HUES64 (cell line): ENCODE results near the gene TMEM144.
A peak's percentile ranks its signal among the peaks of the same experiment; 100 is the strongest.

Experiments
- H3K27ac ChIP-seq: 2 replicates; pipeline ENCODE4 v1.7.0; 2013; ENCODE audit warnings: low read depth, low read length, inconsistent platforms
- H3K27me3 ChIP-seq: 2 replicates; pipeline ENCODE4 v1.6.1; 2013; ENCODE audit warnings: mild to moderate bottlenecking, low read length; ENCODE audit not compliant: insufficient read depth
- H3K36me3 ChIP-seq: 2 replicates; pipeline ENCODE4 v1.6.1; 2013; ENCODE audit warnings: mild to moderate bottlenecking, low read length; ENCODE audit not compliant: insufficient read depth
- H3K4me1 ChIP-seq: 2 replicates; pipeline ENCODE4 v1.6.1; 2013; ENCODE audit warnings: mild to moderate bottlenecking, low read length, moderate library complexity; ENCODE audit not compliant: insufficient read depth
- H3K4me3 ChIP-seq: 2 replicates; pipeline ENCODE4 v1.5.1; 2013; ENCODE audit warnings: mild to moderate bottlenecking, low read length, moderate library complexity
- H3K9ac ChIP-seq: 2 replicates; pipeline ENCODE4 v1.6.1; 2013; ENCODE audit warnings: mild to moderate bottlenecking, low read depth, low read length
- H3K9me3 ChIP-seq: 2 replicates; pipeline ENCODE4 v1.6.1; 2013; ENCODE audit warnings: low read depth, low read length; ENCODE audit not compliant: insufficient read depth
- WGBS: fragments of 150-250, 120-280 bp; methylation state at CpG from one replicate; pipeline ENCODE4 v1.1.7; 2013; ENCODE audit warnings: missing lambda C conversion rate; 5-methylcytosine and 5-hydroxymethylcytosine counted together

TMEM144 gene

DNA sequence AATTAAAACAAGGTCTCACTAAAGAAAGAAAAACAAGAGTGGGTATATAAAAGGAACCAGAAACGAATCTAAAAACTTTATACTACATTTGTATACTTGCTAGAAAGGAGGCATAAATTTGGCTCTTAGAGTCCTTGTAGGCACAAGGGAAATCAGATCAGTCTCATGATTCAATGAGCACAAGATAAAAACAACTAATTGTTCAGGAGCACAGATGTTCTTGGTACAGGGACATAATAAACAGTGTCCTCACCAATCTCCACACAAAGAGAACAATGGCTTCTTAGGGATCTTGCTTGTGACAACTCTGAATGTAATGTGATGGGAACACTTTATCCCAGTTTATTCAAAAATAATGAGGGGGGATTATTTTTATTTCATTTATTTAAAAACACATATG is 28.3 kb downstream of the TMEM144 start:
- Histone ChIP-seq H3K9me3 (no peaks in the 10 kb centered on the region), H3K4me1 (peaks cover 7% of the 10 kb centered on the region), H3K4me3 (no peak overlapping the region), H3K36me3 (no peaks in the 10 kb centered on the region), H3K27me3 (no peaks in the 10 kb centered on the region), H3K9ac (no peak overlapping the region), H3K27ac (no peak overlapping the region)
- WGBS: no CpG with 5 or more reads among the region's 1 CpG

DNA sequence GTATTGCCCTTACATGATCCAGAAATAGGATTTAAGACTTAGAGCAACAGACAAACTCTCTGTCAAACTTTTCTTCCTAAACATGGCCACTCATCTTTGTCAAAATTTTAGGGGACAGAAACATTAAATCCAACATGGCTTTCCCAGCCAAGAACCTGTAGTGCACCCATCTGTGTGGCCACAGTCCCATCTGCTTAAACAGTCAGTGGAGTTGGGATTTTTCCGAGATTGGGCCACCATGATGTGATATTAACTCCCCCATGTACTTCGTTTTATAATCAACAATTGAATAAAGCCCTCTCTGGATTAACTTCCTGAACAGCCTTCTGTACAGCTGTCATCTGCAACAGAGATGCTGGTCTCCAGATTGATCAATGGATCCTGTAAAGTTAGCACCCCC is 28.9 kb downstream of the TMEM144 start:
- no peaks in the 10 kb centered on the region for H3K27me3 ChIP-seq
- no peak overlapping the region for H3K27ac ChIP-seq
- no peak overlapping the region for H3K9ac ChIP-seq
- H3K4me1 ChIP-seq: peaks cover 12% of the 10 kb centered on the region
- H3K4me3 ChIP-seq: no peak overlapping the region
- no peaks in the 10 kb centered on the region for H3K36me3 ChIP-seq
- no peaks in the 10 kb centered on the region for H3K9me3 ChIP-seq
- WGBS: 96% methylated on average over 2 of the region's 2 CpGs

GRCh38 chr4:158243071-158243470 is 32.8 kb downstream of the TMEM144 start:
- Histone ChIP-seq H3K27ac (no peak overlapping the region), H3K9ac (no peak overlapping the region), H3K27me3 (no peaks in the 10 kb centered on the region), H3K4me1 (peaks cover 16% of the 10 kb centered on the region), H3K36me3 (no peaks in the 10 kb centered on the region), H3K4me3 (no peak overlapping the region), H3K9me3 (no peaks in the 10 kb centered on the region)

- 90% methylated on average over 2 of the region's 2 CpGs for WGBS
- no peaks in the 10 kb centered on the region for H3K27me3 ChIP-seq
- H3K27ac ChIP-seq: no peak overlapping the region
- H3K36me3 ChIP-seq: no peaks in the 10 kb centered on the region
- peaks cover 14% of the 10 kb centered on the region for H3K4me1 ChIP-seq
- no peaks in the 10 kb centered on the region for H3K9me3 ChIP-seq
- no peak overlapping the region for H3K4me3 ChIP-seq
- H3K9ac ChIP-seq: no peak overlapping the region
Measured at GRCh38 chr4:158250321-158250720, 40.0 kb downstream of the TMEM144 start.

- Histone ChIP-seq H3K27ac (no peak overlapping the region), H3K9ac (no peak overlapping the region), H3K27me3 (no peaks in the 10 kb centered on the region), H3K4me3 (no peak overlapping the region), H3K4me1 (peaks cover 14% of the 10 kb centered on the region), H3K36me3 (no peaks in the 10 kb centered on the region), H3K9me3 (no peaks in the 10 kb centered on the region)
- WGBS: 38% methylated on average over 4 of the region's 6 CpGs
Measured at GRCh38 chr4:158253350-158253980, 43.2 kb downstream of the TMEM144 start.

- Histone ChIP-seq H3K9me3 (no peaks in the 10 kb centered on the region), H3K27me3 (no peaks in the 10 kb centered on the region), H3K27ac (no peak overlapping the region), H3K4me1 (peaks cover 14% of the 10 kb centered on the region), H3K9ac (no peak overlapping the region), H3K4me3 (no peak overlapping the region), H3K36me3 (no peaks in the 10 kb centered on the region)
- WGBS: 52% methylated on average over 2 of the region's 2 CpGs
Measured at GRCh38 chr4:158254292-158254691, 44.0 kb downstream of the TMEM144 start.

GRCh38 chr4:158255727-158256324 is 45.5 kb downstream of the TMEM144 start:
- H3K9ac ChIP-seq: no peak overlapping the region
- H3K4me1 ChIP-seq: peaks cover 17% of the 10 kb centered on the region
- no peaks in the 10 kb centered on the region for H3K27me3 ChIP-seq
- H3K9me3 ChIP-seq: no peaks in the 10 kb centered on the region
- H3K4me3 ChIP-seq: no peak overlapping the region
- 33% methylated on average over 1 of the region's 3 CpGs for WGBS
- H3K36me3 ChIP-seq: no peaks in the 10 kb centered on the region
- H3K27ac ChIP-seq: no peak overlapping the region

- no peak overlapping the region for H3K27ac ChIP-seq
- H3K9ac ChIP-seq: no peak overlapping the region
- H3K4me1 ChIP-seq: peaks cover 35% of the 10 kb centered on the region
- 80% methylated on average over 1 of the region's 3 CpGs for WGBS
- no peak overlapping the region for H3K4me3 ChIP-seq
- H3K36me3 ChIP-seq: no peaks in the 10 kb centered on the region
- no peaks in the 10 kb centered on the region for H3K9me3 ChIP-seq
- H3K27me3 ChIP-seq: no peaks in the 10 kb centered on the region
Measured at GRCh38 chr4:158259955-158260575, 49.8 kb downstream of the TMEM144 start.

DNA sequence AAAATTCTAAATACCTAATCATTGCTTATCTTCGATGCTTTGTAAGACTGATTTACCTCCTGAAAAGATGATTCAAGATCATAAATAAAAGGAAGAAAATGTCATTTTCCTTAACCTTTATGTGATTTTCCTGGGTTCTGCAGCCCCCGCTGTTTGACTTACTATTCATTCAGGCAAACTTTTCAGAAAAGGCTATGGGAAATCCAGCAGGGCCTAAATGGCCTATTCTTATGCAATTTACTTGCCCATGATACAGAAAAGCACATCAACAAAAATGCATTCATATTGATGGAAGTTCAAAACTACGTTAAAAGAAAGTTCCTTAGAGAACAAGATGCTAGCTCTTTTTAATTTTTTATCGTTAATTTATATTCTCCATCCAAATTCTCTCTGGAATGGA is 51.2 kb downstream of the TMEM144 start:
- Histone ChIP-seq H3K27ac (peak overlapping the region; percentile 56), H3K4me3 (no peak overlapping the region)
- 47% methylated on average over 3 of the region's 4 CpGs for WGBS

GRCh38 chr4:158268553-158268952 is 58.3 kb downstream of the TMEM144 start:
- no peaks in the 10 kb centered on the region for H3K27me3 ChIP-seq
- H3K27ac ChIP-seq: no peak overlapping the region
- H3K9me3 ChIP-seq: no peaks in the 10 kb centered on the region
- no peak overlapping the region for H3K4me3 ChIP-seq
- 60% methylated on average over 1 of the region's 2 CpGs for WGBS
- no peaks in the 10 kb centered on the region for H3K36me3 ChIP-seq
- H3K9ac ChIP-seq: no peak overlapping the region
- peaks cover 6% of the 10 kb centered on the region; the same call in 1 of the 2 replicates for H3K4me1 ChIP-seq

More for the DNA sequence above, 51.2 kb downstream of the TMEM144 start:
- H3K9ac ChIP-seq: no peak overlapping the region
- no peaks in the 10 kb centered on the region for H3K36me3 ChIP-seq
- no peaks in the 10 kb centered on the region for H3K27me3 ChIP-seq
- peaks cover 35% of the 10 kb centered on the region for H3K4me1 ChIP-seq
- H3K9me3 ChIP-seq: no peaks in the 10 kb centered on the region

DNA sequence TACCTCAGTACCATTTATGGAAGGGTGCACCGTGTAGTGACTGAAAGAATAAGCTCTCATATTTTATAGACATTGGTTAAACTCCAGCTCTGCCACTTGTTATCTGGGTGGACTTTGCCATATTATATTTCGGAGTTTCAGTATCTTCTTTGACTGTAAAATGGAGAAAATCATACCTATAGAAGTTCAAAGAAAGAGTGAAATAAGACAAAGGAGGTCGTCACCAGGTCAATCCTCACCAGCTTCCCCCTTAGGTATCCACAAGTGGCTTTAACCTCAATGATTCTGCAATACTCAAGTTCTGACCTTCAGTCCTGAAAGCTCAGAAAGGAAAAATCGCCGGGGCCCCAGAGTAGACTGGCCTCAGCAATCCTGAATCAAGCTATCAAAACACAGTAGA is 64.3 kb downstream of the TMEM144 start:
- H3K27me3 ChIP-seq: no peaks in the 10 kb centered on the region
- H3K36me3 ChIP-seq: no peaks in the 10 kb centered on the region
- WGBS: 92% methylated on average over 5 of the region's 5 CpGs
- no peak overlapping the region for H3K4me3 ChIP-seq
- no peaks in the 10 kb centered on the region for H3K9me3 ChIP-seq
- H3K27ac ChIP-seq: no peak overlapping the region
- H3K9ac ChIP-seq: no peak overlapping the region
- peaks cover 8% of the 10 kb centered on the region for H3K4me1 ChIP-seq
